ENCODE measurements around the gene SUMF2. TPM values are rescaled to one million over a fixed set of nuclear protein-coding genes. Genes with fewer than 3 reads are reported as not detected.
"Not testable (repeated sequence)": the region's sequence is repeated elsewhere in the genome, so short reads cannot be mapped to it uniquely, and the experiment has no call there.

SUMF2 gene
- total RNA-seq, 1 donor from 2014 or later: 96.9 TPM

- peak; percentile 98 for DNase-seq
Observed at GRCh38 chr7:56106108-56107073, 42.3 kb downstream of the SUMF2 start, which contains the start of gene CHCHD2. Gene CHCHD2, minus strand, starts transcription at chr7:56106476. Its CDS starts 63 bp downstream, at chr7:56106413.

GRCh38 chr7:56107954-56108258 is 43.8 kb downstream of the SUMF2 start:
- DNase-seq: no peak

GRCh38 chr7:56110611-56111010 is 46.5 kb downstream of the SUMF2 start:
- no peak for DNase-seq

DNA sequence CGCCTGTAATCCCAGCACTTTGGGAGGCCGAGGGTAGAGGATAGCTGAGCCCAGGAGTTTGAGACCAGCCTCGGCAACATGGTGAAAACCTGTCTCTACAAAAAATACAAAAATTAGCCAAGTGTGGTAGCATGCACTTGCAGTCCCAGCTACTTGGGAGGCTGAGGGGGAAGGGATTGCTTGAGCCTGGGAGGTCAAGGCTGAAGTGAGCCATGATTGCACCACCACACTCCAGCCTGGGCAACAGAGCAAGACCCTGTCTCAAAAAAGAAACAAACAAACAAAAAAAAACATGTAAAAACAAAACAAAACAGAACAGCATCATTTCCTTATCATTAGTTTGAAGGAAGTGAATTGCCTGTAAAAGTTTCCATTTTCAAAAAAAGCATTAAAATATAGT is 48.2 kb downstream of the SUMF2 start:
- not testable (repeated sequence) for DNase-seq

- no peak for DNase-seq
Observed at GRCh38 chr7:56115852-56116538, 51.9 kb downstream of the SUMF2 start, which contains the start of gene NUPR2. Gene NUPR2, minus strand, starts transcription at chr7:56116417. Its CDS starts 103 bp downstream, at chr7:56116314.

- no peak for DNase-seq
Observed at GRCh38 chr7:56121440-56121839, 57.4 kb downstream of the SUMF2 start.

DNA sequence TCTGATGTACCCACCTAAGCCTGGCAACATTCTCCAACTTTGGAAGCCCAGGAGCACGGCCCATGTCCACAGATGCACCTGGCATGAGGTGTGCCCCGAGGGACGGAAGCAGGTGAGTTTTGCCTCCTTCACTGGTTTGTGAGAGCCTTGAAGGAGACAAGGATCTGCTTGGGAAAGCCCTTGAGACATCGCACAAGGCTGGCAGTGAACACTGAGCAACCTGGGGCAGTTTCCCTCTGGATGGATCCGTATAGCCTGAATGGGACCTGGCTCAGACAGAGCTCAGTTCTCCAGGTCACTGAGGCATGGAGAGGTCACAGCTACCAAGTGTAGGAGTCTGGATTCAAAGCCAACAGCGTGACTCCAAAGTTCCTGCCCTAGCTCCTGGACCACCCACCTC is 60.9 kb downstream of the SUMF2 start:
- no peak for DNase-seq

DNA sequence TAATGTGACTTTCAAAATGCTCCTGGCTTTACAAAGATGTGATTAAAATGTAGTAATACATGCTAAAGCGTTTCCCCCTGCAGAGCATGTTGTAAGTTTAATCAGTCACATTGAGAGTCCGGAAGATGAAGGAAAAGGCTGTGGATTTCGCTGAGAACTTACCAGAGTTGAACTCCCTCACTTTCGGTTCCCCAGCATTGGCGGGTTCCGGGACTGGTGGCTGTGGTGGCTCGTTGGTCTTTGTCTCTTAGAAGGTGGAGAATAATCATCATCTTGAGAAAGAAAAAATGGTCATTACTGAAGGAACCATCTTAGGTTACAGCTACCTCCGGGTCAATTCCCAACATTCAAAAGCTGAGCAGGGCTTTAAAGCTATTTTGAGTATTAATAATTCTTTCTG is 61.7 kb downstream of the SUMF2 start:
- DNase-seq: no peak

- no peak for DNase-seq
Observed at GRCh38 chr7:56127241-56127975, 63.3 kb downstream of the SUMF2 start.

Small RNA genes within 50 kb of the gene (small RNA-seq; reads per million reads assigned to genes)
- gene SNORA15 (ENCODE audit: low replicate concordance): not detected
- not detected for gene SNORA22B (ENCODE audit: low replicate concordance)

Other genes with a start within 250 kb of the SUMF2 start
- gene SEPTIN14, start 201.5 kb upstream of the SUMF2 start, total RNA-seq: not detected
- gene ZNF713, start 176.8 kb upstream of the SUMF2 start, total RNA-seq: 10.0 TPM
- 11.3 TPM for gene MRPS17, start 112.4 kb upstream of the SUMF2 start, total RNA-seq
- gene NIPSNAP2, start 99.7 kb upstream of the SUMF2 start, total RNA-seq: 45.1 TPM
- 18.1 TPM for gene PSPH, start 12.8 kb upstream of the SUMF2 start, total RNA-seq
- gene CCT6A, start 12.5 kb upstream of the SUMF2 start, total RNA-seq: 111 TPM
- gene PHKG1, start 28.7 kb downstream of the SUMF2 start, total RNA-seq: 8.9 TPM
- 138 TPM for gene CHCHD2, start 42.2 kb downstream of the SUMF2 start, total RNA-seq
- 0.39 TPM for gene NUPR2, start 52.1 kb downstream of the SUMF2 start, total RNA-seq

All from skin of body (tissue), 3 donors.